SH-SY5Y (cell line): ENCODE data around the gene CCL23.

Source experiments
- GATA2 ChIP-seq: IDR thresholded peaks from 2 replicates; pipeline ENCODE4 v1.6.1; 2011; ENCODE audit warnings: mild to moderate bottlenecking, low read depth, low read length
- GATA3 ChIP-seq: IDR thresholded peaks from 2 replicates; pipeline ENCODE4 v1.6.1; 2011; ENCODE audit warnings: low read depth, mild to moderate bottlenecking, low read length, moderate library complexity

GRCh38 chr17:36002631-36003030 is 15.1 kb downstream of the CCL23 start:
- TF ChIP-seq GATA3: no peak
- no peak for TF ChIP-seq GATA2
